Spleen (tissue), 11 donors: ENCODE results near the gene DTX4. TPM values are rescaled to one million over a fixed set of nuclear protein-coding genes. Genes with fewer than 3 reads are reported as not detected.
A peak's percentile ranks its signal among the peaks of the same experiment; 100 is the strongest.

Experiments used
- DNase-seq: peaks from one replicate; pipeline ENCODE4 v3.0.0-alpha.2; 2020
- H3K27ac ChIP-seq, 8 donors: fragments of 200-600 bp; sonication (generic) in 7 of 8; 1 replicate in 4 of 8; 2 replicates in 4 of 8; pipeline versions ENCODE4 v1.5.0 to v1.8.0; 2016 to 2021; ENCODE audit warnings: inconsistent platforms in 4 of 8, mild to moderate bottlenecking in 4 of 8, moderate library complexity in 1 of 8
- H3K27me3 ChIP-seq, 7 donors: fragments of 200-600 bp; sonication (generic) in 6 of 7; replicated peaks in 1 of 7; 1 replicate in 4 of 7; 2 replicates in 3 of 7; pipeline versions ENCODE4 v1.5.0 to v1.8.0; 2016 to 2021; ENCODE audit warnings: inconsistent platforms in 3 of 7, mild to moderate bottlenecking in 1 of 7
- H3K36me3 ChIP-seq, 6 donors: fragments of 200-600 bp; sonication (generic) in 5 of 6; 1 replicate in 4 of 6; 2 replicates in 2 of 6; pipeline versions ENCODE4 v1.5.0 to v1.8.0; 2016 to 2021; ENCODE audit warnings: inconsistent platforms in 2 of 6
- H3K4me1 ChIP-seq, 6 donors: fragments of 200-600 bp; sonication (generic) in 5 of 6; 1 replicate in 3 of 6; 2 replicates in 3 of 6; pipeline versions ENCODE4 v1.5.0 to v1.8.0; 2016 to 2021; ENCODE audit warnings: inconsistent platforms in 3 of 6
- H3K4me3 ChIP-seq, 8 donors: fragments of 200-600 bp; sonication (generic) in 7 of 8; 1 replicate in 4 of 8; 2 replicates in 4 of 8; pipeline versions ENCODE4 v1.5.0 to v1.8.0; 2016 to 2021; ENCODE audit warnings: inconsistent platforms in 4 of 8, mild to moderate bottlenecking in 4 of 8, moderate library complexity in 2 of 8
- H3K9me3 ChIP-seq, 8 donors: fragments of 200-600 bp; sonication (generic) in 7 of 8; 1 replicate in 4 of 8; 2 replicates in 4 of 8; pipeline versions ENCODE4 v1.5.0 to v1.8.0; 2016 to 2021; ENCODE audit warnings: inconsistent platforms in 4 of 8
- POLR2A ChIP-seq, 3 donors: fragments of 450-650 bp; IDR thresholded peaks; one replicate each; pipeline ENCODE4 v1.5.1; 2017; ENCODE audit warnings: antibody characterized with exemption in 3 of 3, mild to moderate bottlenecking in 1 of 3
- POLR2AphosphoS5 ChIP-seq, 3 donors: sonication (generic); formaldehyde crosslinking; IDR thresholded peaks; one replicate each; pipeline ENCODE4 v1.5.1; 2017; ENCODE audit warnings: antibody characterized with exemption in 3 of 3
- WGBS, 5 donors: extraction: QIAGEN DNeasy Blood & Tissue Kit in 3 of 5; methylation state at CpG; one replicate each; pipeline versions ENCODE4 v1.1.5 to v1.1.7; 2013 to 2018; 5-methylcytosine and 5-hydroxymethylcytosine counted together
- intact Hi-C: fragments of 100-400 bp; cut with DNase I; formaldehyde crosslinking; loops from one replicate; pipeline ENCODE4 v1.15.0; 2023; ENCODE audit warnings: low total_unique reads
- polyA plus RNA-seq, 3 donors: library from polyadenylated mRNA; stranded (reverse); fragments of 200-250 nt; gene quantifications; one replicate each; pipeline ENCODE4 v1.2.1, GENCODE V29; 2013
- total RNA-seq, 7 donors: library from RNA; depleted of rRNA in 3 of 7; stranded (reverse); fragments of >200 nt in 3 of 7; fragmentation: NEBNext Ultra II Directional in 4 of 7; extraction: Animal tissue kit (Norgen Biotek cat#: 25700) in 4 of 7; gene quantifications; one replicate each; pipeline versions ENCODE4 v1.1.0 to v1.2.1, GENCODE V29; 2016 to 2021
- TF ChIP-seq, protein P1 (sequence below), 11 experiments: fragments of 200-600 bp in 7 of 11; fragments of 450-650 bp in 4 of 11; sonication (generic) in 4 of 11; IDR thresholded peaks in 8 of 11; conservative IDR thresholded peaks in 3 of 11; 1 replicate in 7 of 11; 2 replicates in 4 of 11; pipeline versions ENCODE4 v1.4.0 to v1.8.0; 2016 to 2021; ENCODE audit warnings: antibody characterized with exemption in 11 of 11, inconsistent platforms in 4 of 11, mild to moderate bottlenecking in 1 of 11
- donor health status: healthy with polysubstance abuse.
- donor health status: DM: no; HTN: no; CAD: no; lungs with moderate emphysema.
- donor health status: DM: no; HTN: no; CAD: no.
- donor health status: Bipolar disorder and iron deficiency.
- donor health status: healthy.
- donor health status: DM: no; HTN: no; CAD: no.
- donor health status: DM: yes; HTN: yes; CAD: no.

The DTX4 gene
- total and polyA plus RNA-seq, 10 donors: 3.9 to 19.1 (median 9.6) TPM

DNA sequence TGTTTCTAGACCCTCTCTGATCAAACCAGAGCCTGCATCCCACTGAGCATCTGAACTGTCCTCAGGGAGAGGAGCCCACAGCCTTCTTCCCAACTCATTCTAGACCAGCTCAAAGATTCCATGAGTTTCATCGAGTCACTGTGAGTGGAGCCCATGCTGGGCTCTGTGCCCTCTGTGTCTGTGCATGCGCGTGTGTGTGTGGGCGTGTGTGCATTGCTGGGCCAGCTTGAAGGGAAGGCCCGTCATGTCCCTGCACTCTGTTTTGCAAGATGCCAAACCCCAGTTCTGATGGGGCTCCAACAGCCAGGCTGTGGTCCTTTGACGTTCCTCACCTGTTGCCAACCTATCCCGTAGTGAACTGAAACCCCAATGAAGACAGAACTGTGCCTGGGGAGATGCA is 33.7 kb downstream of the DTX4 start:
- intact Hi-C loops: loop anchor here (5.0 to 10.0 kb wide), 2 partner anchors 33 to 79 kb away; partner anchors contain the start of gene DTX4
- peaks cover 0 to 58% (median 10%) of the 10 kb centered on the region in 6 donors for H3K36me3 ChIP-seq
- H3K27me3 ChIP-seq: no peaks in the 10 kb centered on the region
- peaks cover 15 to 75% (median 44%) of the 10 kb centered on the region in 6 donors for H3K4me1 ChIP-seq
- TF ChIP-seq, protein P1, sequence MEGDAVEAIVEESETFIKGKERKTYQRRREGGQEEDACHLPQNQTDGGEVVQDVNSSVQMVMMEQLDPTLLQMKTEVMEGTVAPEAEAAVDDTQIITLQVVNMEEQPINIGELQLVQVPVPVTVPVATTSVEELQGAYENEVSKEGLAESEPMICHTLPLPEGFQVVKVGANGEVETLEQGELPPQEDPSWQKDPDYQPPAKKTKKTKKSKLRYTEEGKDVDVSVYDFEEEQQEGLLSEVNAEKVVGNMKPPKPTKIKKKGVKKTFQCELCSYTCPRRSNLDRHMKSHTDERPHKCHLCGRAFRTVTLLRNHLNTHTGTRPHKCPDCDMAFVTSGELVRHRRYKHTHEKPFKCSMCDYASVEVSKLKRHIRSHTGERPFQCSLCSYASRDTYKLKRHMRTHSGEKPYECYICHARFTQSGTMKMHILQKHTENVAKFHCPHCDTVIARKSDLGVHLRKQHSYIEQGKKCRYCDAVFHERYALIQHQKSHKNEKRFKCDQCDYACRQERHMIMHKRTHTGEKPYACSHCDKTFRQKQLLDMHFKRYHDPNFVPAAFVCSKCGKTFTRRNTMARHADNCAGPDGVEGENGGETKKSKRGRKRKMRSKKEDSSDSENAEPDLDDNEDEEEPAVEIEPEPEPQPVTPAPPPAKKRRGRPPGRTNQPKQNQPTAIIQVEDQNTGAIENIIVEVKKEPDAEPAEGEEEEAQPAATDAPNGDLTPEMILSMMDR (IDR thresholded peaks at IDR 0.05 in 8 of 11, conservative IDR thresholded peaks at IDR 0.05 in 3 of 11): no peak
- peak; percentile 29 to 45 (median 39) for TF ChIP-seq POLR2AphosphoS5 (IDR thresholded peaks at IDR 0.05)
- H3K4me3 ChIP-seq: no peak overlapping the region
- no peak overlapping the region for H3K27ac ChIP-seq
- DNase-seq: no peak
- H3K9me3 ChIP-seq: no peaks in the 10 kb centered on the region
- WGBS, 5 donors: 80 to 90% (median 89%) methylated on average over 7 of the region's 7 CpGs

DNA sequence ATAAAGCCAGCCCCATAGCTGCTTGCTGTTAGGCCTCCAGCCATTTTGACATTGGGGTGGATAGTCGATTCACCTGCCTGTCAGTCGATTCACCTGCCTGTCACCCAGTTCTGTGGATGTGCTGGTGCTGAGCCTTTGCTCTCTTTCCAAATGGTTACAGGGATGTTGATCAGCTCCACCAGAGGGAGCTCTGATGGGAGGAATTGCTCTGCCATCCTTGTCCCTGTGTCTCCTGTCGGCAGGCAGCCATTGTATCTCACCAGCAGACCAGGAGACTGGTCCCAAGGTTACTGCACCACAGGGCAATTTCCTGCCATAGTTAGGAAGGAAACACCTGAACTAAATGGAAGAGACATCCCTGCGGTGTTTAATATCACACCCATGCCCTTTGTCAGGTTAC is 34.7 kb downstream of the DTX4 start:
- TF ChIP-seq POLR2A (IDR thresholded peaks at IDR 0.05) (no peak), POLR2AphosphoS5 (IDR thresholded peaks at IDR 0.05) (peak in 1 of 3 donors; percentile 48)
- TF ChIP-seq, protein P1 (IDR thresholded peaks at IDR 0.05 in 8 of 11, conservative IDR thresholded peaks at IDR 0.05 in 3 of 11): peak in 8 of 11 experiments; percentile 28 to 65 (median 60)
- WGBS, 5 donors: 60 to 66% (median 63%) methylated on average over 4 of the region's 4 CpGs
- H3K4me3 ChIP-seq: peak overlapping the region in 1 of 8 donors; percentile 69
- peaks cover 15 to 75% (median 37%) of the 10 kb centered on the region in 6 donors for H3K4me1 ChIP-seq
- H3K36me3 ChIP-seq: peaks cover 0 to 50% (median 10%) of the 10 kb centered on the region in 6 donors
- intact Hi-C loops: loop anchor here (5.0 to 10.0 kb wide), 2 partner anchors 34 to 78 kb away; partner anchors contain the start of gene DTX4
- H3K27me3 ChIP-seq: no peaks in the 10 kb centered on the region
- peak overlapping the region in 5 of 8 donors; percentile 51 to 92 (median 88) for H3K27ac ChIP-seq
- DNase-seq: no peak
- no peaks in the 10 kb centered on the region for H3K9me3 ChIP-seq

DNA sequence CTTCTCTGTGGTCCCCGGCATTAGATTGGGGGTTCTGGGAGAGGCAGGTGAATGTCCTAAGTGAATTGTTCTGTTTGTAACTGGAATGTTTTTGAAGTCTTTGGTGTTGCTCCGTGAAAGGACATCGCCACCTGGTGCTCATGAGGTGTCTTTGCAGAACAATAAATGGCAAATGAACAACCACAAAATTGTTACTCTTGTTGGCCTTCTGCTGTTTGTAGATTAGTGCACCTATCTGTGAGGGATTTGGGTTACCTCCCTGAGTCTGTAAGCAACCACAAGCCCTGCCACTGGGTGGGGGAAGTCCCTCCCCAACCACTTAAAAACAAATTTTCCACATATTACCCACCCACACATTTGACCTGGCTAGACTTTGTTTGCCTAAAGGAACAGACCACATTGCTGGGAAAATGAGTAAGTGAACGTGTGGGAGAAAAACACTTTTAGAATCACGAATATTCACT is 36.1 kb downstream of the DTX4 start:
- Histone ChIP-seq H3K36me3 (peaks cover 0 to 40% (median 7%) of the 10 kb centered on the region in 6 donors), H3K4me3 (peak overlapping the region; percentile 27 to 69 (median 50)), H3K4me1 (peaks cover 15 to 85% (median 41%) of the 10 kb centered on the region in 6 donors), H3K27me3 (no peaks in the 10 kb centered on the region), H3K9me3 (no peaks in the 10 kb centered on the region), H3K27ac (peak overlapping the region in 7 of 8 donors; percentile 29 to 92 (median 88))
- WGBS, 5 donors: 7 to 15% (median 11%) methylated on average over 5 of the region's 5 CpGs
- intact Hi-C loops: loop anchor here (5.0 to 10.0 kb wide), 2 partner anchors 36 to 77 kb away; partner anchors contain the start of gene DTX4
- no peak for DNase-seq
- TF ChIP-seq POLR2AphosphoS5 (IDR thresholded peaks at IDR 0.05): peak in 1 of 3 donors; percentile 58
- TF ChIP-seq, protein P1 (IDR thresholded peaks at IDR 0.05 in 8 of 11, conservative IDR thresholded peaks at IDR 0.05 in 3 of 11): peak; percentile 28 to 83 (median 71)
- peak in 1 of 3 donors; percentile 12 for TF ChIP-seq POLR2A (IDR thresholded peaks at IDR 0.05)

DNA sequence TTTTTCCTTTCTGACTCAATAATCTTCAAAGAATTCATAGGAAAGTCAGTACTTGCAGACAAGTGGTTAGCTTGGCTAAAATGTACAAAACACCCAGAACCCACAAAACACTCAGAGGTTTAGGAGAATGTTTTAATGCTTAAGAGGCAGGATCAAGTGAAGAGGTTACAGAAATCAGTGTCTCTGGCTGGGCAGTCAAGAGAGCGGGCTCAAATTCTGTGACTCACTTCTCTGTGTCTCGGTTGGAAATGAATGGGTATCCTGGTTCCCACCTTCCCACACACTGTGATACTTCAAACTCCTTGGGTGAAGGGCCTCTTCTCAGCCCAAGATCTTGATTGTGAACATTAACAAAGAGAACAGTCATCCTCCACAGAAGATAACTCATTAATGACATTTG is 37.0 kb downstream of the DTX4 start:
- 36 to 71% (median 37%) methylated on average over 2 of the region's 2 CpGs for WGBS, 5 donors
- TF ChIP-seq, protein P1 (IDR thresholded peaks at IDR 0.05 in 8 of 11, conservative IDR thresholded peaks at IDR 0.05 in 3 of 11): no peak
- TF ChIP-seq POLR2AphosphoS5 (IDR thresholded peaks at IDR 0.05): no peak
- no peak for TF ChIP-seq POLR2A (IDR thresholded peaks at IDR 0.05)
- no peaks in the 10 kb centered on the region for H3K9me3 ChIP-seq
- peaks cover 0 to 31% (median 7%) of the 10 kb centered on the region in 6 donors for H3K36me3 ChIP-seq
- H3K4me3 ChIP-seq: peak overlapping the region; percentile 27 to 69 (median 50)
- no peaks in the 10 kb centered on the region for H3K27me3 ChIP-seq
- H3K4me1 ChIP-seq: peaks cover 17 to 90% (median 48%) of the 10 kb centered on the region in 6 donors
- peak overlapping the region in 7 of 8 donors; percentile 29 to 92 (median 88) for H3K27ac ChIP-seq
- DNase-seq: no peak
- intact Hi-C loops: loop anchor here (5.0 to 10.0 kb wide), 2 partner anchors 37 to 76 kb away; partner anchors contain the start of gene DTX4
